Vagina (tissue), 2 donors: ENCODE data around the gene TMPRSS2. TPM values are rescaled to one million over a fixed set of nuclear protein-coding genes. Genes with fewer than 3 reads are reported as not detected.

ENCODE experiments used
- DNase-seq, 2 donors: peaks; one replicate each; pipeline ENCODE4 v3.0.0-alpha.2; 2017; ENCODE audit errors: extremely low spot score in 2 of 2
- H3K27ac ChIP-seq: fragments of 200-600 bp; sonication (generic); one replicate; pipeline ENCODE4 v1.5.1; 2019
- H3K27me3 ChIP-seq: fragments of 200-600 bp; sonication (generic); one replicate; pipeline ENCODE4 v1.5.1; 2019
- H3K36me3 ChIP-seq, 2 donors: fragments of 200-600 bp; sonication (generic); one replicate each; pipeline ENCODE4 v1.5.1; 2017 to 2019
- H3K4me1 ChIP-seq: fragments of 200-600 bp; sonication (generic); one replicate; pipeline ENCODE4 v1.5.1; 2019
- H3K4me3 ChIP-seq, 2 donors: fragments of 200-600 bp; sonication (generic); 1 replicate in 1 of 2; 2 replicates in 1 of 2; pipeline ENCODE4 v1.5.1; 2016 to 2019
- H3K9me3 ChIP-seq: fragments of 200-600 bp; sonication (generic); one replicate; pipeline ENCODE4 v1.5.1; 2019
- CTCF ChIP-seq, 3 experiments: fragments of 450-650 bp in 2 of 3; fragments of 200-600 bp in 1 of 3; sonication (generic) in 1 of 3; IDR thresholded peaks; one replicate each; pipeline ENCODE4 v1.5.1; 2017 to 2019; ENCODE audit warnings: antibody characterized with exemption in 3 of 3, mild to moderate bottlenecking in 2 of 3, moderate library complexity in 2 of 3
- POLR2A ChIP-seq, 2 donors: fragments of 450-650 bp; IDR thresholded peaks; one replicate each; pipeline ENCODE4 v1.6.1; 2017; ENCODE audit warnings: antibody characterized with exemption in 2 of 2, mild to moderate bottlenecking in 2 of 2, moderate library complexity in 2 of 2
- POLR2AphosphoS5 ChIP-seq, 2 donors: sonication (generic); formaldehyde crosslinking; IDR thresholded peaks; one replicate each; pipeline ENCODE4 v1.9.0; 2017; ENCODE audit warnings: antibody characterized with exemption in 2 of 2, mild to moderate bottlenecking in 2 of 2, low read depth in 1 of 2; ENCODE audit not compliant: insufficient read depth in 1 of 2
- intact Hi-C: fragments of 100-400 bp; cut with DNase I; formaldehyde crosslinking; loops from one replicate; pipeline ENCODE4 v1.15.1; 2023
- total RNA-seq: library from RNA; depleted of rRNA; stranded (reverse); fragments of >200 nt; gene quantifications from one replicate; pipeline ENCODE4 v1.2.3, GENCODE V29; 2016

TMPRSS2 gene
- total RNA-seq, 1 donor from 2014 or later: 19.9 TPM

- intact Hi-C loops: no loop called here
- H3K4me3 ChIP-seq: no peak overlapping the region
- no peak for TF ChIP-seq POLR2A (IDR thresholded peaks at IDR 0.05)
- TF ChIP-seq POLR2AphosphoS5 (IDR thresholded peaks at IDR 0.05; ENCODE audit: insufficient read depth in 1 of 2, low read depth in 1 of 2): no peak
- TF ChIP-seq CTCF (IDR thresholded peaks at IDR 0.05): no peak
- DNase-seq: no peak
- H3K27ac ChIP-seq: no peak overlapping the region
- no peaks in the 10 kb centered on the region for H3K27me3 ChIP-seq
- H3K9me3 ChIP-seq: no peaks in the 10 kb centered on the region
- no peaks in the 10 kb centered on the region for H3K36me3 ChIP-seq
- H3K4me1 ChIP-seq: no peaks in the 10 kb centered on the region
These were observed 7.6 kb downstream of the TMPRSS2 start for GRCh38 chr21:41500363-41500762.

GRCh38 chr21:41499920-41500319, 8.0 kb downstream of the TMPRSS2 start:
- DNase-seq: no peak
- Histone ChIP-seq H3K4me1 (no peaks in the 10 kb centered on the region), H3K27ac (no peak overlapping the region), H3K36me3 (no peaks in the 10 kb centered on the region), H3K4me3 (no peak overlapping the region), H3K9me3 (no peaks in the 10 kb centered on the region), H3K27me3 (no peaks in the 10 kb centered on the region)
- no peak for TF ChIP-seq CTCF (IDR thresholded peaks at IDR 0.05)
- TF ChIP-seq POLR2AphosphoS5 (IDR thresholded peaks at IDR 0.05; ENCODE audit: insufficient read depth in 1 of 2, low read depth in 1 of 2): no peak
- TF ChIP-seq POLR2A (IDR thresholded peaks at IDR 0.05): no peak
- intact Hi-C loops: no loop called here

- no peaks in the 10 kb centered on the region for H3K36me3 ChIP-seq
- TF ChIP-seq CTCF (IDR thresholded peaks at IDR 0.05): no peak
- TF ChIP-seq POLR2A (IDR thresholded peaks at IDR 0.05): no peak
- TF ChIP-seq POLR2AphosphoS5 (IDR thresholded peaks at IDR 0.05; ENCODE audit: insufficient read depth in 1 of 2, low read depth in 1 of 2): no peak
- intact Hi-C loops: no loop called here
- no peaks in the 10 kb centered on the region for H3K27me3 ChIP-seq
- DNase-seq: no peak
- H3K27ac ChIP-seq: no peak overlapping the region
- H3K9me3 ChIP-seq: no peaks in the 10 kb centered on the region
- H3K4me3 ChIP-seq: no peak overlapping the region
- H3K4me1 ChIP-seq: no peaks in the 10 kb centered on the region
These were observed 10.2 kb downstream of the TMPRSS2 start for GRCh38 chr21:41497788-41498187.

GRCh38 chr21:41497008-41497407, 10.9 kb downstream of the TMPRSS2 start:
- no peaks in the 10 kb centered on the region for H3K27me3 ChIP-seq
- no peak overlapping the region for H3K4me3 ChIP-seq
- H3K27ac ChIP-seq: no peak overlapping the region
- H3K9me3 ChIP-seq: no peaks in the 10 kb centered on the region
- no peak for DNase-seq
- intact Hi-C loops: no loop called here
- no peaks in the 10 kb centered on the region for H3K36me3 ChIP-seq
- TF ChIP-seq CTCF (IDR thresholded peaks at IDR 0.05): no peak
- TF ChIP-seq POLR2AphosphoS5 (IDR thresholded peaks at IDR 0.05; ENCODE audit: insufficient read depth in 1 of 2, low read depth in 1 of 2): no peak
- no peak for TF ChIP-seq POLR2A (IDR thresholded peaks at IDR 0.05)
- no peaks in the 10 kb centered on the region for H3K4me1 ChIP-seq

- TF ChIP-seq POLR2A (IDR thresholded peaks at IDR 0.05) (no peak), CTCF (IDR thresholded peaks at IDR 0.05) (no peak), POLR2AphosphoS5 (IDR thresholded peaks at IDR 0.05; ENCODE audit: insufficient read depth in 1 of 2, low read depth in 1 of 2) (no peak)
These were observed 13.7 kb downstream of the TMPRSS2 start for GRCh38 chr21:41494242-41494641.

More at GRCh38 chr21:41494242-41494641, 13.7 kb downstream of the TMPRSS2 start:
- H3K4me3 ChIP-seq: no peak overlapping the region
- no peak for DNase-seq
- no peaks in the 10 kb centered on the region for H3K36me3 ChIP-seq
- no peak overlapping the region for H3K27ac ChIP-seq
- no peaks in the 10 kb centered on the region for H3K9me3 ChIP-seq
- no peaks in the 10 kb centered on the region for H3K4me1 ChIP-seq
- intact Hi-C loops: no loop called here
- no peaks in the 10 kb centered on the region for H3K27me3 ChIP-seq
